GM19467 (cell line): ENCODE results near the gene TTC31.
"Not testable (repeated sequence)": the region's sequence is repeated elsewhere in the genome, so short reads cannot be mapped to it uniquely, and the experiment has no call there.

Source experiments
- ATAC-seq: cut with Tn5 transposase; IDR thresholded peaks from one replicate; pipeline ENCODE4 v1.9.1; 2021; ENCODE audit warnings: mild to moderate bottlenecking, moderate library complexity; ENCODE audit not compliant: unreplicated experiment

TTC31 gene

GRCh38 chr2:74457129-74457548, 25.7 kb upstream of the TTC31 start:
- ATAC-seq: no peak

- peak; percentile 26 for ATAC-seq
Observed at GRCh38 chr2:74457549-74458131, 25.2 kb upstream of the TTC31 start.

GRCh38 chr2:74458132-74458937, 24.5 kb upstream of the TTC31 start, which contains the start of gene WBP1:
Gene WBP1 (plus strand): TSS chr2:74458438. CDS start chr2:74458603, 165 bp downstream.
- peak; percentile 78 for ATAC-seq

GRCh38 chr2:74458938-74459363, 23.9 kb upstream of the TTC31 start:
- ATAC-seq: no peak

- ATAC-seq: not testable (repeated sequence)
Observed at GRCh38 chr2:74459503-74460118, 23.3 kb upstream of the TTC31 start.

GRCh38 chr2:74460187-74460586, 22.7 kb upstream of the TTC31 start:
- not testable (repeated sequence) for ATAC-seq

- no peak for ATAC-seq
Observed at GRCh38 chr2:74461187-74462053, 21.5 kb upstream of the TTC31 start.

- no peak for ATAC-seq
Observed at GRCh38 chr2:74462054-74462785, 20.7 kb upstream of the TTC31 start.

- no peak for ATAC-seq
Observed at GRCh38 chr2:74462786-74463105, 20.1 kb upstream of the TTC31 start.

- no peak for ATAC-seq
Observed at GRCh38 chr2:74464406-74464805, 18.5 kb upstream of the TTC31 start.

GRCh38 chr2:74470742-74471141, 12.1 kb upstream of the TTC31 start:
- not testable (repeated sequence) for ATAC-seq

- no peak for ATAC-seq
Observed at GRCh38 chr2:74471332-74472065, 11.4 kb upstream of the TTC31 start.

GRCh38 chr2:74472086-74472944, 10.6 kb upstream of the TTC31 start, which contains the start of gene MRPL53:
Gene MRPL53 (minus strand): TSS chr2:74472680. CDS start chr2:74472660, 20 bp downstream.
- peak; percentile 75 for ATAC-seq

- no peak for ATAC-seq
Observed at GRCh38 chr2:74472945-74473258, 10.0 kb upstream of the TTC31 start.

- ATAC-seq: no peak
Observed at GRCh38 chr2:74474481-74474880, 8.4 kb upstream of the TTC31 start.

- no peak for ATAC-seq
Observed at GRCh38 chr2:74474899-74475298, 8.0 kb upstream of the TTC31 start.

GRCh38 chr2:74481431-74481830, 1.4 kb upstream of the TTC31 start:
- no peak for ATAC-seq

GRCh38 chr2:74481961-74482800, 700 bp upstream of the TTC31 start:
- peak; percentile 37 for ATAC-seq
